Stimulated activated CD8-positive, alpha-beta memory T cell treated with anti-CD3 and anti-CD28 coated beads, Interleukin-7, amount 100 ng/mL, for 4 hours (primary cell): ENCODE data around the gene TSPO.

ENCODE experiments used
- DNase-seq, 2 donors: peaks; one replicate each; pipeline ENCODE4 v3.0.0-alpha.2; 2020; ENCODE audit warnings: low read depth in 2 of 2

The TSPO gene

DNA sequence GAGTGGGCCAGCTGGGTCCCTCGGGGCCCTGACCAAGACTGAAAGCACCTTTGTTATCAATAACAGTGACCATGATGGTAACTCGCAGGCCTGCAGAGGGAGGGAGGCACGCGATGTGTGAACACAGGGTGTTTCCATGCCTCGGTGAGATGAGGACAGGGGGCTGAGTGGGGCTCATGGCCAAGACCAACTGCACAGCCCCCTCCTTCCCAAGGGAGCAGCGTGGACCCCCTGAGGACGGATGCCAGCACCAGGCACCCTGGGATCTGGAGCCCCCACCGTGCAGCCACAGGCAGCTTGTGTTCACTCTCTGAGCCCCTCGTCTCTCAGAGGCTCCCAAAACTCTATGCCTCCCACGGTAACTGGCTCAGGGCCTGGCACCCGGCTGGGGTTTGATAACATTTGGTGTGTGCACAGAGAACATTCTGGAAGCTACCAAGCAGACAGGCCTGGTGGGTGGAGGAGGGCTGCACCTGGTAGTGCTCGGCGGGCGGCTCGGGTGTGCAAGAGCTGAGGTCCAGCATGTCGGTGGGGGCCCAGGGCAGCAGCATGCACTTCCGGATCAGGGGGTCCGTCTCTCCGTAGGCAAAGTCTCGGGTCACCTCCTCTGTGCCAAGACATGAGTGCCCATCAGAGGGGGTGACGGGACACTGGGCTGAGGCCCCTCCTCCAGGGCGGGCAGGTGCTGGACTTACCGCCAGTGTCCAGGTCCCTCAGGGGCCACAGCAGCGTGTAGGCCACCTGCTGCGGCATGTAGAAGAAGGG is 28.0 kb downstream of the TSPO start:
- DNase-seq: no peak

DNA sequence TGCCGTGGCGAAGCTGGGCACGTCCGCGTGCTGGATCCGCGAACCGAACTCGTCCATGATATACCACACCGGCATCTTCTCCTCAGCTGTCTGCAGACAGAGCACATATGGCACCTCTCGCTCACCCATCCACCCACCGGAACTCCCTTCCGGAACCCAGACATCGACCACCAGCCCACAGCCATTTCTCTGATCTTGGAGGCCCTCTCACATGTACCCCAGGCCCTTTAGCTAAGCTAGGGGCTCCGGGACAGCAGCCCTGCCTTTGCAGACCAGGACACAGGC is 28.5 kb downstream of the TSPO start:
- no peak for DNase-seq

- no peak for DNase-seq
Measured at GRCh38 chr22:43180670-43181069, 29.3 kb downstream of the TSPO start.

DNA sequence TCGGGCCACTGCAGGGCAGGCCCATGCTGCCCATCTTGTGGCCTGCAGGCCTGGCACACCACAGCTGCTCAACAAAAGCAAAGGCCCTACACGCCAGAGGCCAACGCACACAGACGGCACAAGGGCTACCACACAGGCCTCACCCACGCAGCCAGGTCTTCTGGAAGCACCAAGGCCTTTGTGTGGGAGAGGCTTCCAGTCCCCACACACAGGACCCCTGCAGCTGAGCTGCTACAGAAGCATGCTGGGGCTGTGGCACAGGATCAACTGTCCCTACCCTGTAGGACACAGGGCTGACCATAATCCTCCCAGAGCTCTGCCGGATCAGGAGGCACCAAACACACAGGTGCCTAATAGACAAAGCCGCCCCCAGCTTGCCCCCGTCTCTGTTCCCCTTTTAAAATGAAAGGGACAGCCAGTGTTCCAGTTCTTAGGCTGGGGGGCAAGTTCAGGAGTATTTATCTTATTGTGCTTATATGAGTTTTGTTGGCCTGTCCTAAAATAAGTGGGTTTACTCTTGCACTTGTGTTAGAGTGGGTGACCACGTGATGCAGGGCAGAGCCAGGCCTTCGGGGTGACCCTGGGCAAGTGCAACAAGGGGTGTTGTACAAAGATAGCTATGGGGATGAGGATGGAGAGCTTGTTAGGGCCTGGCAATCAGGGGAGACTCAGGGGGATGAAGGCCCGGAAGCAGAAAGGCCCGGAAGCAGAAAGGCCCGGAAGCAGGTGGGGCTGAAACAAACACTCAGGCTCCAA is 30.1 kb downstream of the TSPO start:
- DNase-seq: no peak

DNA sequence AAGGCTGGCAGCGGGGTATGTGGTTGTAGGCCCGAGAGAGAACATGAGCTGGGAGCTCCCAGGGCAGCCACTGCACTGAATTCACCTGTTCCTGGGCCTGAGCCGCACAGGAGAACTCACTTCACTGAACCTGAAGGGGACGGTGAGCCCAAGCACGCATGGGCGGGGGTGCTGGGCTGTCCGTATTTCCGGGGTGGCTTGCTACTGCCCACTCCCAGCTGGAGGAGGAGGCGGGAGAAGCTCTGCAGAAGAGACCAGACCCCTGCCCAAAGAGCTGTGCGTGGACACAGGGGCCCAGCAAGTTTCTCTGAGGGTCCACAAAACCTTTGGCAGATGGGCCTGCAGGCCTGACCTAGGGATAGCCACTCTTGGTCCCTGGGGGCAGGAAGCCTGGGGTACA is 30.8 kb downstream of the TSPO start:
- no peak for DNase-seq

DNA sequence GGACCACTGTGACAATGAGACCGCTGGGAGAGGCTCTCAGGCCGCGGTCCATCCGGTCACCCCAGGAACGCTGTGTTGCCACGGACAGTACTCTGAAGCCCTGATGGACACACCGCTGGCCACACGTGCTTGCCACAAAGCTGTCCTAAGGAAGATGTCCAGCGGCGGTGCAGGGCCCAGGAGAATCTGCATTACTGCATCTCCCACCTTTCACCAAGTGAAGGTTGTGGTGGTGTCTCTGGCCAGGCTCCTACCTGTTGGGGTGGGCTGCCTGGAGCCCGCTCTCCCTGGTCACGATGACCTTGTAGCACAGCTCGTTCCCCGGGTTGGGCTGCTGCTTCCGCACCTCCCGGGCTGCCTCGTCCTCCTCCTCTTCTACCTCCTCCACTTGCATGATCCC is 31.4 kb downstream of the TSPO start:
- DNase-seq: no peak

- no peak for DNase-seq
Measured at GRCh38 chr22:43183496-43184277, 32.3 kb downstream of the TSPO start.

DNA sequence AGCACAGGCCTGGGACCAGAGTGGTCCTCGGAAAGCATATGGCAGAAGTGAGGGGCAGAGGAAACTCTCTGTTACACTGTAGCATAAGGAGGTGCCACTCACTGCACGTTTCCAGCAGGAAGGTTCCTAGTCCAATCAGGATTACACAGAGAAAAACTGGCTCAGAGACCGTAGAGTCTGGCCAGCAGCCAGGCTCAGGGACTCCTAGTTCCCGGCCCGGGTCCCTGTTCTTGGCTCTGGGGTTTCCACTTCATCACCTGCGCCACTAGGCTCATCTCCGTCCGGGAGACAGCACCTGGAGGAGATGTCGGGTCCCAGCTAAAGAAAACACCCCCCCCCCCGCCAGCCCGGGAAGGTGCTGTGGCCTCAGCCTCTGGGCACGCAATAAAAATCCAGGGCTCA is 34.5 kb downstream of the TSPO start:
- no peak for DNase-seq

DNA sequence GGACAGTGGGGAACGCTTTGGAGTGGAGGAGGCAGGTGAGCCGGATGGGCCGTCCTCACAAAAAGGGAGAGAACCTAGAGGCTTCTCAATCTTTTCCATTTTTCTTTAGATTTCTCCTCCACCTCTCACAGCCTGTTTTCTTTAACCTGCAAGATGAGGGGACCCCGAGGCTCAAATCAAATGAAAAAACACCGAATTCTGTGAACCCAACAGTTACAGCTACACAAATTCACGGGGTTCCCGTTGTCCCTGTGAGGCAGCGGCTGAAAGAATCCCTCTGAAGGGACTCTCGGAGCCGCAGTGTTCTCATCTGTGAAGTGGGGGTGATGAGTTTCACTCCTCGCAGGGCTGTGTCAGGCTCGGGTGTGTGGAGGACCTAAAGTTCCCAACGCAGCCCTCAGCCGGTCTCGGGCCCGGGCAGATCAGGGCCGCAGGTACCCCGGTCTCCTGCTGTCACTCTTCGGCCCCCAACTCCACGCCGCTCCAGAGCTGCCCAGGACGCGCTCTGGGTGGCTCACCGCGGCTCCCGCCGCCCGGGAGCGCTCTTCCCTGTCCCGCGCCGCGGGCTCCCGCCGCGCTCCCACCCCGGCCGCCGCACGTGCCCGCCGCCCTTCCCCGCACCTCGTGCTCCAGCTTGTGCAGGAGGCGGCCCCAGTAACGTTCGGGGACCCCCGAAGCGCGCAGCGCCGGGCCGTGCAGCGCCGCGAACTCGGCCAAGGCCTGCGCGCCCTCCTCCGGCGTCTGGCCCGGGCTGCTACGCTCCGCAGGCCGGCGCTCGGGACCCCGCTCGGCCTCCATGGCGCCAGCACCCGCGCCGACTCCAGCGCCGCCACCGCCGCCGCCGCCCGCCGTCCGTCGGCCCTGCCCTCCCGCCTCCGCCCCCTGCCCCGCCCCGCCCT is 35.2 kb downstream of the TSPO start, which contains the start of gene TTLL12:
TSS of gene TTLL12 (minus strand) at position 863 of the 899 bp plus-strand sequence. CDS start at position 798, 65 bp downstream.
- peak; percentile 10 to 63 for DNase-seq

GRCh38 chr22:43187171-43188099 is 36.1 kb downstream of the TSPO start:
- DNase-seq: peak; percentile 89 to 94

DNA sequence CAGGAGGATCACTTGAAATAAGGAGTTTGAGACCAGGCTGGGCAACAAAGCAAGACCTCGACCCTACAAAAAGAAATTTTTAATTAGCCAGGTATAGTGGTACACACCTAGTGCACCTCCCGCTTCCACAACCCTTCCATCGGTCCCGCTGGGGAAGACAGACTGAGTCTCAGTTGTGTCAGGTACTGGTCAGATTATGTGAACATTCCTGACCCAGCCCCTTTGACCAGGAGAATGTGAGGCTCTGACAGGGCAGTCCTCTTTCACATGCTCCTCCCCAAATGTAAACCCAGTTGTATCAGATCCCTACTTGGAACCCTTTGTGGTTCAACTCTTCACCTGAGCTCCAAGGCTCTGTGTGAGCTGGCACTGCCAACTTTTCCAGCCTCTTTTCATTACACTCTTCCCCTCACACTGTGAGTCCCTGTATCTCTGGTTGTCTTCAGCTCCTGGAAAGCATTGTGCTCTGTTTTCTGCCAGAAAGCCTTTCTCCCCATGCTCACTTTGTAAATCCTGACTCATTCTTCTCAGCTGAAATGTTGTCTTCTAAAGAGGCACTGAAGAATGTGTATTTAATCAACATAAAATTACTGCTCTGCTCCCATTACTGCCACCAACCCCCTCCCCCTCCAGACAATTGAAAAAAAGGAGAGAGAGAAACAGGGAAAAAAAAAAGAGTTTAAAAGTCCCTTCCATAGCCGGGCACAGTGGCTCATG is 37.6 kb downstream of the TSPO start:
- no peak for DNase-seq

DNA sequence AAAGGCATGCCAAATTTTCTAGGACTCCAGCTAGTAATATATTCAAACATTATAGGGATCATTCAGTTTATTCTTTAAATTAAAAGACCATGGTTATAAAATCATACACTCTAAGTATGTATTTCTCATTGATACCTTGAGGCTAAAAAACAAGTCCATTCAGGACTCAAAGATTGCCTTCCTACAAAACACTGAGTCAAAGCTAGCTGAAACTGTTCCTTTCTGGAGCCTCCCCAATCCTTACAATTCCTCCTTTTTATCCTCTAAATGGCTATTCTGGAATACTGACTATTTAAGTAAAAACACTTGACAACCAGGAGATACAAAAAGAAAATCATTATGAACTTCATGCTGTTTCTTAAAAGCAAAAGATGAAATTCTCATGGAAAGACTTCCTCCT is 40.5 kb downstream of the TSPO start:
- DNase-seq: no peak

GRCh38 chr22:43197271-43197941 is 46.0 kb downstream of the TSPO start:
- no peak for DNase-seq

DNA sequence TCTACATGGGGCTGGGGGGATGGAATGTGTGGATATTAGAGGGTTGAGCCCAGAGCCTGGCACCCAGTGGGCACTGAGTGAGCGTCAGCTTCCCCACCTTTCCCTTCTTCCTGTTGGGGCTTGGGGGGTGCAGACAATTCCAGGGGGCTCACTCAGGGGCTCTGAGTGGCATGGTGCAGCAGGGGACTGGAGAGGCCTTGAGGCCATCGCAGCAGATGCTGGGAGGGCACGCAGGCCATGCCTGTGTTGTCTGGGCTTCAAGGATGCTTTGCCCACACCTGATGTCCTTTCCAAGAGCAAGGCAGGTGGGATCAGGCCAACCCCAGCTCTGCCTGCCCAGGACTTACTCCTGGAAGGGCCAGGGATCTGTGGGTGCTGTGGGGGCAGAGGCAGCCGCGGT is 46.8 kb downstream of the TSPO start:
- no peak for DNase-seq

DNA sequence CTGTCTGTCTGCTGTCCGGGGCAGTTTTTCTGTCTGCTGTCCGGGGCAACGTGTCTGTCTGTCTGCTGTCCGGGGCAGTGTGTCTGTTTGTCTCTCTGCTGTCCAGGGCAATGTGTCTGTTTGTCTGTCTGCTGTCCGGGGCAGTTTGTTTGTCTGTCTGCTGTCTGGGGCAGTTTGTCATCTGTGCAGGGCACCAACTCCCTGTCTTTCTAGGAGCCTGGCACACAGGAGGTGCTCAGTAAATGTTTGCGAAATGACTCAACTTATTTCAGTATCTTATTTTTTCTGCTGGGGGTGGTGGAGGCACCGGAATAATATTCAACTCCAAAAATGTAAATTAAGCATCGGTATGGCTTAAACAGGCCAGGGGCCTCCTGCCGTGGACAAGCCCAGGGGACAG is 47.6 kb downstream of the TSPO start:
- no peak for DNase-seq

DNA sequence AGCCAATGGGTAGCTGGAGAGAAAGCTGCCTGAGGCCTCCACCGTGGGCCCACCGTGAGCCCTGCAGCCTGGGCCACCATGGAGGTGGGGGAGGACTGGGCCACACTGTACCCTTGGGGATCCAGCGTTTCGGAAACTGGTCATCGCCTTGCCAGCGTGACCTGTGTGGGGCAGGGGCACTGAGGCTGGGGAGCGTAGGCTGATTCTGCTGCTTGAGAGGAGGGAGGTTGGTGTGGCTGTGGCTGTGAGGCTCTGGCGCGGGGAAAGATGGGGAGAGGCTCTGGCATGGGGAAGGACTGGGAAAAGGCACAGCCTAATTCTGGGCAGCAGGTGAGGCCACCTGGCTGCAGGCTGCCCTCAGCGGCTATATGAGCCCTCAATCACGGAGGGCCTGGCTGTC is 48.2 kb downstream of the TSPO start:
- DNase-seq: no peak

GRCh38 chr22:43200031-43200430 is 48.7 kb downstream of the TSPO start:
- no peak for DNase-seq

GRCh38 chr22:43200555-43200954 is 49.2 kb downstream of the TSPO start:
- DNase-seq: no peak

GRCh38 chr22:43201486-43202219 is 50.3 kb downstream of the TSPO start:
- DNase-seq: no peak
